Measurements from ENCODE around the gene KLF9.

The KLF9 gene

GRCh38 chr9:70452365-70452764 lies 37.9 kb upstream of the KLF9 start:
- Histone ChIP-seq H2BK5ac (ENCODE audit: low read length) (no peak overlapping the region), H3K4ac (ENCODE audit: low read depth, low read length) (no peak overlapping the region), H3K4me1 (ENCODE audit: control insufficient read depth, low read depth, low read length) (no peaks in the 10 kb centered on the region), H3K18ac (ENCODE audit: low read length) (no peak overlapping the region), H2AK5ac (ENCODE audit: low read length) (no peak overlapping the region), H3K27ac (ENCODE audit: low read depth, low read length) (no peak overlapping the region), H3K4me2 (ENCODE audit: low read length) (no peak overlapping the region), H3K79me2 (ENCODE audit: control insufficient read depth, insufficient read depth, low read length) (no peaks in the 10 kb centered on the region), H2BK120ac (ENCODE audit: low read depth, low read length) (no peak overlapping the region), H3K36me3 (ENCODE audit: control insufficient read depth, insufficient read depth, low read length) (no peaks in the 10 kb centered on the region), H3K56ac (ENCODE audit: low read length) (no peak overlapping the region), H3K79me1 (ENCODE audit: low read length) (no peaks in the 10 kb centered on the region), H3K9ac (ENCODE audit: low read length) (no peak overlapping the region), H4K5ac (ENCODE audit: low read length) (no peak overlapping the region), H3K4me3 (ENCODE audit: low read length) (no peak overlapping the region), H3K27me3 (ENCODE audit: insufficient read depth, low read length, poor library complexity) (no peaks in the 10 kb centered on the region), H2BK15ac (replicated peaks; ENCODE audit: low read depth) (no peak overlapping the region), H3K23ac (ENCODE audit: low read length) (no peak overlapping the region), H4K8ac (ENCODE audit: low read depth, low read length) (no peak overlapping the region)
- no CpG with 5 or more reads among the region's 3 CpGs for WGBS (ENCODE audit: extremely low coverage, insufficient coverage, low lambda C conversion rate)
- DNase-seq: no peak

DNA sequence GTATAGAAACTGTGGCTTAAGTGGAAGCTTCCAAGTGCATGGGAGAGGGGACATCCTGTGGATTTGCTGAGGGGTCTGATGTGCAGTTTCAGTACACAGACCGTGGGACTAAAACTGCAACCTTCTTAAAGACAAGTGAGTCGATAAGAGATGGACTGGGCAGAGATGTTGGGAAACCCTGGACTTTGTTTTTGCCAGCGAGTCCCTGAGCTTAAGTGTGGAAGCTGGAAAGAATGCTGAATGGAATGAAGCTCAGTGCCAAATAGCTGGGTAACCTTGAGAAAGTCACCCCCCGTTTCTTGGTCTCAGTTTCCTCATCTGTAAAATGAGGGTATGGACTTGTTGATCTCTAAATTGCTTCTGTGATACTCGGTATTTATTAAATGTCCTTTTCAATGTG lies 37.3 kb upstream of the KLF9 start:
- H3K79me1 ChIP-seq (ENCODE audit: low read length): no peaks in the 10 kb centered on the region
- no peak overlapping the region for H3K27ac ChIP-seq (ENCODE audit: low read depth, low read length)
- H3K4me1 ChIP-seq (ENCODE audit: control insufficient read depth, low read depth, low read length): no peaks in the 10 kb centered on the region
- H3K18ac ChIP-seq (ENCODE audit: low read length): no peak overlapping the region
- no peak overlapping the region for H2AK5ac ChIP-seq (ENCODE audit: low read length)
- H4K5ac ChIP-seq (ENCODE audit: low read length): no peak overlapping the region
- H3K79me2 ChIP-seq (ENCODE audit: control insufficient read depth, insufficient read depth, low read length): no peaks in the 10 kb centered on the region
- no peak overlapping the region for H2BK15ac ChIP-seq (replicated peaks; ENCODE audit: low read depth)
- no peak for DNase-seq
- no peak overlapping the region for H3K9ac ChIP-seq (ENCODE audit: low read length)
- no peak overlapping the region for H3K4me2 ChIP-seq (ENCODE audit: low read length)
- no peak overlapping the region for H2BK5ac ChIP-seq (ENCODE audit: low read length)
- H4K8ac ChIP-seq (ENCODE audit: low read depth, low read length): no peak overlapping the region
- H3K23ac ChIP-seq (ENCODE audit: low read length): no peak overlapping the region
- H3K4ac ChIP-seq (ENCODE audit: low read depth, low read length): no peak overlapping the region
- H3K36me3 ChIP-seq (ENCODE audit: control insufficient read depth, insufficient read depth, low read length): no peaks in the 10 kb centered on the region
- WGBS (ENCODE audit: extremely low coverage, insufficient coverage, low lambda C conversion rate): no CpG with 5 or more reads among the region's 5 CpGs
- H3K56ac ChIP-seq (ENCODE audit: low read length): no peak overlapping the region
- no peaks in the 10 kb centered on the region for H3K27me3 ChIP-seq (ENCODE audit: insufficient read depth, low read length, poor library complexity)
- H3K4me3 ChIP-seq (ENCODE audit: low read length): no peak overlapping the region
- H2BK120ac ChIP-seq (ENCODE audit: low read depth, low read length): no peak overlapping the region

DNA sequence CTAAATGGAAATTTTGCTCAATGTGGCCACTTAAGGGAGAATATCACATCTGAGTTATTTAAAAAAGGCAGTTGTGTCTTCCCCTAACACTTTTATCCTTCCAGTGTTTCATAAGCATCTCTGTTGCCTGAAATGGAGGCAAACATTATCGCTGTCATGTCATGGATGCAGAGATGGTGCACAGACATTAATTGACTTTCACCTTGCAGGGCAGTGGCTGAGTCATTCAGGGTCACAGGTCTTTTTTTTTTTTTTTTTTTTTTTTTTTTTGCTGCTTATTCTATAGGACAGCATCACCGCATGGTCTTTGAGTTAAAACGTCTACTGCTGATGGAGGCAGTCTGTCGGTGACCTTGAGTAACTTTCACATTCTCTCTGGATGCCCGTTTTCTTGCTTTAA lies 36.3 kb upstream of the KLF9 start:
- WGBS (ENCODE audit: extremely low coverage, insufficient coverage, low lambda C conversion rate): no CpG with 5 or more reads among the region's 5 CpGs
- H2BK120ac ChIP-seq (ENCODE audit: low read depth, low read length): no peak overlapping the region

DNA sequence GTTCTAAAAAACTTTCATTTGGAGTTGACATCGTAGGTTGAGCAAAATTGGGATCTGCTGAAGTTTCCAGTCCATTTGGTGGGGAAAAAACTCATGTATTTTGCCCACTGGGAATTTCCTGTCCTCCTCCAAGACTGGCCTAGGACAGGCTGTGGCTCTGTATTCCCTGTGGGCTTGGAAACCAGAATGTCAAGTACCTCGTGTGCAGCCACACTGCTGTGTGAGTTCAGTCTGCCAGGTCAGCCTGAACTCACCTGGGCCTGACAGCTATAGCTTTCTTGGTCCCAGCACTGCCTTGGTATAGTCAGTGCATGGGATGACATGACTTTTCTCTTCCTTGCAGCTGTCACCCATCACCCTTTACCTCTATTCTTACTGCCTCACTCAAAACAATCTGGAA lies 35.0 kb upstream of the KLF9 start:
- no peaks in the 10 kb centered on the region for H3K79me2 ChIP-seq (ENCODE audit: control insufficient read depth, insufficient read depth, low read length)
- no peak overlapping the region for H3K4me3 ChIP-seq (ENCODE audit: low read length)
- H3K23ac ChIP-seq (ENCODE audit: low read length): no peak overlapping the region
- no peaks in the 10 kb centered on the region for H3K36me3 ChIP-seq (ENCODE audit: control insufficient read depth, insufficient read depth, low read length)
- no peak overlapping the region for H3K27ac ChIP-seq (ENCODE audit: low read depth, low read length)
- H2BK15ac ChIP-seq (replicated peaks; ENCODE audit: low read depth): no peak overlapping the region
- no peaks in the 10 kb centered on the region for H3K4me1 ChIP-seq (ENCODE audit: control insufficient read depth, low read depth, low read length)
- no peak overlapping the region for H2BK5ac ChIP-seq (ENCODE audit: low read length)
- no peak overlapping the region for H3K18ac ChIP-seq (ENCODE audit: low read length)
- H3K79me1 ChIP-seq (ENCODE audit: low read length): no peaks in the 10 kb centered on the region
- no peak overlapping the region for H4K8ac ChIP-seq (ENCODE audit: low read depth, low read length)
- no CpG with 5 or more reads among the region's 2 CpGs for WGBS (ENCODE audit: extremely low coverage, insufficient coverage, low lambda C conversion rate)
- no peak overlapping the region for H2BK120ac ChIP-seq (ENCODE audit: low read depth, low read length)
- H4K5ac ChIP-seq (ENCODE audit: low read length): no peak overlapping the region
- no peak overlapping the region for H3K56ac ChIP-seq (ENCODE audit: low read length)
- no peak overlapping the region for H3K4ac ChIP-seq (ENCODE audit: low read depth, low read length)
- no peak for DNase-seq
- no peak overlapping the region for H2AK5ac ChIP-seq (ENCODE audit: low read length)
- H3K4me2 ChIP-seq (ENCODE audit: low read length): no peak overlapping the region
- no peaks in the 10 kb centered on the region for H3K27me3 ChIP-seq (ENCODE audit: insufficient read depth, low read length, poor library complexity)
- no peak overlapping the region for H3K9ac ChIP-seq (ENCODE audit: low read length)

More for the DNA sequence above, 36.3 kb upstream of the KLF9 start:
- no peak overlapping the region for H3K9ac ChIP-seq (ENCODE audit: low read length)
- DNase-seq: no peak
- H3K4ac ChIP-seq (ENCODE audit: low read depth, low read length): no peak overlapping the region
- no peak overlapping the region for H2AK5ac ChIP-seq (ENCODE audit: low read length)
- no peak overlapping the region for H3K4me3 ChIP-seq (ENCODE audit: low read length)
- H2BK5ac ChIP-seq (ENCODE audit: low read length): no peak overlapping the region
- H3K27me3 ChIP-seq (ENCODE audit: insufficient read depth, low read length, poor library complexity): no peaks in the 10 kb centered on the region
- H3K56ac ChIP-seq (ENCODE audit: low read length): no peak overlapping the region
- H3K4me2 ChIP-seq (ENCODE audit: low read length): no peak overlapping the region
- no peak overlapping the region for H3K27ac ChIP-seq (ENCODE audit: low read depth, low read length)
- no peaks in the 10 kb centered on the region for H3K36me3 ChIP-seq (ENCODE audit: control insufficient read depth, insufficient read depth, low read length)
- H3K23ac ChIP-seq (ENCODE audit: low read length): no peak overlapping the region
- no peak overlapping the region for H3K18ac ChIP-seq (ENCODE audit: low read length)
- no peak overlapping the region for H4K8ac ChIP-seq (ENCODE audit: low read depth, low read length)
- H3K4me1 ChIP-seq (ENCODE audit: control insufficient read depth, low read depth, low read length): no peaks in the 10 kb centered on the region
- no peaks in the 10 kb centered on the region for H3K79me1 ChIP-seq (ENCODE audit: low read length)
- H4K5ac ChIP-seq (ENCODE audit: low read length): no peak overlapping the region
- H2BK15ac ChIP-seq (replicated peaks; ENCODE audit: low read depth): no peak overlapping the region
- no peaks in the 10 kb centered on the region for H3K79me2 ChIP-seq (ENCODE audit: control insufficient read depth, insufficient read depth, low read length)

DNA sequence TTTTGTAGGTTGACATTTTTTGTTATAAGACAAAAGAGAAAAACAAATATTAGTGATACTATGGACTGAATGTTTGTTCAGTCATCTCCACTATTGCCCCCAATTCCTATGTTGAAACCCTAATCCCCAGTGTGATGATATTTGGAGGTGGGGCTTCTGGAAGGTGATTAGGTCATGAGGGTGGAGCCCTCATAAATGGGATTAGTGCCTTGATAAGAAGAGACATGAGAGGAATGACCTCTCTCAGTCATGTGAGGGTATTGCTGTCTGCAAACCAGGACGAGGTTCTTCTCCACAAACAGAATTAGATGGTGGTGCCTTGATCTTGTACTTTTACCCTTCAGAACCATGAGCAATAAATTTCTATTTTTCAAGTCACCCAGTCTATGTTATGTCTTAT lies 34.5 kb upstream of the KLF9 start:
- no peak overlapping the region for H3K27ac ChIP-seq (ENCODE audit: low read depth, low read length)
- no peak overlapping the region for H3K18ac ChIP-seq (ENCODE audit: low read length)
- H2BK15ac ChIP-seq (replicated peaks; ENCODE audit: low read depth): no peak overlapping the region
- WGBS (ENCODE audit: extremely low coverage, insufficient coverage, low lambda C conversion rate): no CpG with 5 or more reads among the region's 1 CpG
- no peaks in the 10 kb centered on the region for H3K27me3 ChIP-seq (ENCODE audit: insufficient read depth, low read length, poor library complexity)
- H3K4me3 ChIP-seq (ENCODE audit: low read length): no peak overlapping the region
- H3K4me1 ChIP-seq (ENCODE audit: control insufficient read depth, low read depth, low read length): no peaks in the 10 kb centered on the region
- no peak overlapping the region for H2AK5ac ChIP-seq (ENCODE audit: low read length)
- DNase-seq: no peak
- H3K4ac ChIP-seq (ENCODE audit: low read depth, low read length): no peak overlapping the region
- no peaks in the 10 kb centered on the region for H3K79me1 ChIP-seq (ENCODE audit: low read length)
- no peak overlapping the region for H4K8ac ChIP-seq (ENCODE audit: low read depth, low read length)
- no peak overlapping the region for H3K56ac ChIP-seq (ENCODE audit: low read length)
- no peak overlapping the region for H2BK120ac ChIP-seq (ENCODE audit: low read depth, low read length)
- no peaks in the 10 kb centered on the region for H3K36me3 ChIP-seq (ENCODE audit: control insufficient read depth, insufficient read depth, low read length)
- no peak overlapping the region for H3K23ac ChIP-seq (ENCODE audit: low read length)
- no peak overlapping the region for H3K4me2 ChIP-seq (ENCODE audit: low read length)
- H4K5ac ChIP-seq (ENCODE audit: low read length): no peak overlapping the region
- no peaks in the 10 kb centered on the region for H3K79me2 ChIP-seq (ENCODE audit: control insufficient read depth, insufficient read depth, low read length)
- no peak overlapping the region for H3K9ac ChIP-seq (ENCODE audit: low read length)
- no peak overlapping the region for H2BK5ac ChIP-seq (ENCODE audit: low read length)

- H3K9ac ChIP-seq (ENCODE audit: low read length): no peak overlapping the region
- no CpG with 5 or more reads among the region's 1 CpG for WGBS (ENCODE audit: extremely low coverage, insufficient coverage, low lambda C conversion rate)
These were observed 30.4 kb upstream of the KLF9 start for GRCh38 chr9:70444904-70445303.

More at GRCh38 chr9:70444904-70445303, 30.4 kb upstream of the KLF9 start:
- H2BK15ac ChIP-seq (replicated peaks; ENCODE audit: low read depth): no peak overlapping the region
- no peak overlapping the region for H3K23ac ChIP-seq (ENCODE audit: low read length)
- H2BK5ac ChIP-seq (ENCODE audit: low read length): no peak overlapping the region
- no peak overlapping the region for H2BK120ac ChIP-seq (ENCODE audit: low read depth, low read length)
- H3K56ac ChIP-seq (ENCODE audit: low read length): no peak overlapping the region
- H2AK5ac ChIP-seq (ENCODE audit: low read length): no peak overlapping the region
- no peak for DNase-seq
- H3K4me3 ChIP-seq (ENCODE audit: low read length): no peak overlapping the region
- H3K4ac ChIP-seq (ENCODE audit: low read depth, low read length): no peak overlapping the region
- H3K79me1 ChIP-seq (ENCODE audit: low read length): no peaks in the 10 kb centered on the region
- no peak overlapping the region for H4K8ac ChIP-seq (ENCODE audit: low read depth, low read length)
- no peaks in the 10 kb centered on the region for H3K79me2 ChIP-seq (ENCODE audit: control insufficient read depth, insufficient read depth, low read length)
- H3K4me2 ChIP-seq (ENCODE audit: low read length): no peak overlapping the region
- H3K27me3 ChIP-seq (ENCODE audit: insufficient read depth, low read length, poor library complexity): no peaks in the 10 kb centered on the region
- H3K27ac ChIP-seq (ENCODE audit: low read depth, low read length): no peak overlapping the region
- H4K5ac ChIP-seq (ENCODE audit: low read length): no peak overlapping the region
- H3K36me3 ChIP-seq (ENCODE audit: control insufficient read depth, insufficient read depth, low read length): no peaks in the 10 kb centered on the region
- H3K4me1 ChIP-seq (ENCODE audit: control insufficient read depth, low read depth, low read length): no peaks in the 10 kb centered on the region
- no peak overlapping the region for H3K18ac ChIP-seq (ENCODE audit: low read length)
